LNCaP clone FGC (cell line): Measurements from ENCODE around the gene DST.

Source experiments
- DNase-seq: peaks from one replicate; pipeline ENCODE4 v3.0.0-alpha.2; 2011; ENCODE audit warnings: low read depth
- H3K4me3 ChIP-seq: 2 replicates; pipeline ENCODE4 v1.5.1; 2011; ENCODE audit warnings: mild to moderate bottlenecking, low read depth, low read length, control low read depth
- CTCF ChIP-seq: IDR thresholded peaks from 2 replicates; pipeline ENCODE4 v1.5.1; 2012; ENCODE audit warnings: mild to moderate bottlenecking; ENCODE audit not compliant: control insufficient read depth, insufficient read depth; ENCODE audit errors: extremely low read depth

DST gene

GRCh38 chr6:56579155-56579851 lies 63.4 kb downstream of the DST start:
- no peak for TF ChIP-seq CTCF
- DNase-seq: no peak
- no peak overlapping the region for H3K4me3 ChIP-seq

GRCh38 chr6:56575736-56576135 lies 67.0 kb downstream of the DST start:
- no peak overlapping the region for H3K4me3 ChIP-seq
- no peak for DNase-seq
- TF ChIP-seq CTCF: no peak

- no peak overlapping the region for H3K4me3 ChIP-seq
- no peak for DNase-seq
- TF ChIP-seq CTCF: no peak
Observed at GRCh38 chr6:56574292-56574691, 68.4 kb downstream of the DST start.

GRCh38 chr6:56573624-56574023 lies 69.1 kb downstream of the DST start:
- no peak for DNase-seq
- no peak for TF ChIP-seq CTCF
- no peak overlapping the region for H3K4me3 ChIP-seq

- no peak for DNase-seq
- no peak overlapping the region for H3K4me3 ChIP-seq
- no peak for TF ChIP-seq CTCF
Observed at GRCh38 chr6:56572788-56573471, 69.8 kb downstream of the DST start.

- no peak overlapping the region for H3K4me3 ChIP-seq
- DNase-seq: no peak
- TF ChIP-seq CTCF: no peak
Observed at GRCh38 chr6:56571605-56572004, 71.1 kb downstream of the DST start.
